K562 (cell line): ENCODE data around the gene TRANK1. TPM values are rescaled to one million over a fixed set of nuclear protein-coding genes. Genes with fewer than 3 reads are reported as not detected.
A peak's percentile ranks its signal among the peaks of the same experiment; 100 is the strongest.

Experiments
- CTBP1 ChIP-seq: fragments of 450-650 bp; IDR thresholded peaks from 2 replicates; pipeline ENCODE4 v1.6.1; 2016; ENCODE audit warnings: borderline replicate concordance
- HDAC3 ChIP-seq: fragments of 450-650 bp; IDR thresholded peaks from 2 replicates; pipeline ENCODE4 v1.6.1; 2018; ENCODE audit warnings: borderline replicate concordance, mild to moderate bottlenecking, moderate library complexity; ENCODE audit not compliant: partially characterized antibody
- HMG20A ChIP-seq: fragments of 450-650 bp; formaldehyde crosslinking; conservative IDR thresholded peaks from 2 replicates; pipeline ENCODE4 v1.4.0; 2020; ENCODE audit warnings: mild to moderate bottlenecking, mixed read lengths
- KLF10 ChIP-seq: fragments of 250-450 bp; sonication (Bioruptor Pico); IDR thresholded peaks from 2 replicates; pipeline ENCODE4 v1.6.1; 2021; ENCODE audit warnings: matching md5 sums
- MEF2A ChIP-seq: IDR thresholded peaks from 2 replicates; pipeline ENCODE4 v1.6.1; 2011; ENCODE audit warnings: low read depth, mild to moderate bottlenecking, low read length, moderate library complexity; ENCODE audit not compliant: control insufficient read depth
- NFE2L1 ChIP-seq: fragments of 450-650 bp; IDR thresholded peaks from 2 replicates; pipeline ENCODE4 v1.6.1; 2016; ENCODE audit warnings: missing genetic modification characterization, low read depth, mild to moderate bottlenecking, missing compliant biosample characterization, moderate library complexity, borderline replicate concordance
- NR2C1 ChIP-seq, 2 experiments: fragments of 450-650 bp; IDR thresholded peaks; 2 replicates each; pipeline ENCODE4 v1.6.1; 2017; ENCODE audit warnings: mild to moderate bottlenecking in 2 of 2, antibody characterized with exemption in 1 of 2, inconsistent platforms in 1 of 2, missing compliant biosample characterization in 1 of 2, missing genetic modification characterization in 1 of 2
- PTRF ChIP-seq: fragments of 450-650 bp; IDR thresholded peaks from 2 replicates; pipeline ENCODE4 v1.6.1; 2016; ENCODE audit warnings: mild to moderate bottlenecking, missing genetic modification characterization, missing compliant biosample characterization
- RBBP5 ChIP-seq: fragments of 200-600 bp; sonication (generic); IDR thresholded peaks from 2 replicates; pipeline ENCODE4 v1.6.1; 2012; ENCODE audit warnings: borderline replicate concordance, mild to moderate bottlenecking, low read length, control low read depth, inconsistent platforms; ENCODE audit not compliant: insufficient read depth, poor library complexity, severe bottlenecking
- RBM15 ChIP-seq: fragments of 200-400 bp; formaldehyde crosslinking; IDR thresholded peaks from 2 replicates; pipeline ENCODE4 v1.6.1; 2018; ENCODE audit warnings: mild to moderate bottlenecking, low read length, moderate library complexity; ENCODE audit not compliant: insufficient read depth
- RFX1 ChIP-seq: fragments of 450-650 bp; IDR thresholded peaks from 2 replicates; pipeline ENCODE4 v1.6.1; 2016; ENCODE audit warnings: mild to moderate bottlenecking, moderate library complexity
- SAFB2 ChIP-seq: fragments of 200-400 bp; formaldehyde crosslinking; IDR thresholded peaks from 2 replicates; pipeline ENCODE4 v1.6.1; 2018; ENCODE audit warnings: borderline replicate concordance, low read length, low read depth, moderate library complexity; ENCODE audit not compliant: severe bottlenecking
- SNIP1 ChIP-seq: fragments of 450-650 bp; IDR thresholded peaks from 2 replicates; pipeline ENCODE4 v1.7.1; 2017; ENCODE audit warnings: low read depth, mild to moderate bottlenecking
- STAT5A ChIP-seq: IDR thresholded peaks from 2 replicates; pipeline ENCODE4 v1.6.1; 2012; ENCODE audit warnings: low read length, inconsistent platforms, borderline replicate concordance
- ZFP30 ChIP-seq: fragments of 250-450 bp; sonication (Bioruptor Pico); IDR thresholded peaks from 2 replicates; pipeline ENCODE4 v1.8.0; 2022; ENCODE audit warnings: moderate library complexity, mild to moderate bottlenecking, inconsistent platforms, borderline replicate concordance
- ZNF444 ChIP-seq: fragments of 250-450 bp; sonication (Bioruptor Pico); IDR thresholded peaks from 2 replicates; pipeline ENCODE4 v1.4.0; 2020; ENCODE audit warnings: mild to moderate bottlenecking, moderate library complexity
- ZNF644 ChIP-seq: fragments of 200-800 bp; sonication (Bioruptor generic); IDR thresholded peaks from 2 replicates; pipeline ENCODE4 v1.6.1; 2016; ENCODE audit warnings: low read depth, missing genetic modification characterization, missing compliant biosample characterization
- polyA plus RNA-seq, 8 experiments: library from polyadenylated mRNA; depleted of rRNA in 4 of 8; stranded (reverse) in 5 of 8; unstranded in 3 of 8; fragments of >200 nt; fragmentation: Nextera tagmentation in 2 of 8; fragmentation: Illumina TruSeq in 1 of 8; extraction: Ambion mirVana in 2 of 8; extraction: Trizol in 1 of 8; gene quantifications; 2 replicates each; pipeline versions ENCODE4 v1.2.1 to v1.2.3, GENCODE V29; 2011 to 2014; ENCODE audit warnings: inconsistent platforms in 1 of 8, missing spikeins in 1 of 8
- total RNA-seq, 7 experiments: library from RNA; depleted of rRNA in 6 of 7; stranded (reverse); fragments of >200 nt in 6 of 7; fragmentation: Illumina TruSeq in 2 of 7; extraction: Trizol in 2 of 7; gene quantifications; 2 replicates each; pipeline versions ENCODE4 v1.2.1 to v1.2.3, GENCODE V29; 2011 to 2021; ENCODE audit warnings: low replicate concordance in 1 of 7
- TF ChIP-seq, protein P1 (sequence below): fragments of 250-450 bp; sonication (Bioruptor Pico); IDR thresholded peaks from 2 replicates; pipeline ENCODE4 v1.6.1; 2021; ENCODE audit warnings: mild to moderate bottlenecking
- TF ChIP-seq, protein P2 (sequence below): sonication (generic); formaldehyde crosslinking; IDR thresholded peaks from 2 replicates; pipeline ENCODE4 v1.8.0; 2022; ENCODE audit warnings: missing genetic modification reagents, mild to moderate bottlenecking, moderate library complexity, borderline replicate concordance
- TF ChIP-seq, protein P3 (sequence below): conservative IDR thresholded peaks from 2 replicates; pipeline ENCODE4 v1.6.1; 2011; ENCODE audit warnings: low read depth, mild to moderate bottlenecking, low read length; ENCODE audit not compliant: control insufficient read depth
- TF ChIP-seq, protein P4 (sequence below), 2 experiments: fragments of 450-650 bp in 1 of 2; sonication (generic) in 1 of 2; formaldehyde crosslinking; conservative IDR thresholded peaks; 2 replicates each; pipeline versions ENCODE4 v1.4.0 to v1.8.1; 2020 to 2022; ENCODE audit warnings: mild to moderate bottlenecking in 1 of 2, missing genetic modification reagents in 1 of 2
- TF ChIP-seq, protein P5 (sequence below): fragments of 450-650 bp; IDR thresholded peaks from 2 replicates; pipeline ENCODE4 v1.6.1; 2016

The TRANK1 gene
- total and polyA plus RNA-seq, 9 of the 15 experiments (the other 6 are each of a cell fraction or from before 2014, with no cell fraction given): 0.41 to 5.3 (median 2.1) TPM

DNA sequence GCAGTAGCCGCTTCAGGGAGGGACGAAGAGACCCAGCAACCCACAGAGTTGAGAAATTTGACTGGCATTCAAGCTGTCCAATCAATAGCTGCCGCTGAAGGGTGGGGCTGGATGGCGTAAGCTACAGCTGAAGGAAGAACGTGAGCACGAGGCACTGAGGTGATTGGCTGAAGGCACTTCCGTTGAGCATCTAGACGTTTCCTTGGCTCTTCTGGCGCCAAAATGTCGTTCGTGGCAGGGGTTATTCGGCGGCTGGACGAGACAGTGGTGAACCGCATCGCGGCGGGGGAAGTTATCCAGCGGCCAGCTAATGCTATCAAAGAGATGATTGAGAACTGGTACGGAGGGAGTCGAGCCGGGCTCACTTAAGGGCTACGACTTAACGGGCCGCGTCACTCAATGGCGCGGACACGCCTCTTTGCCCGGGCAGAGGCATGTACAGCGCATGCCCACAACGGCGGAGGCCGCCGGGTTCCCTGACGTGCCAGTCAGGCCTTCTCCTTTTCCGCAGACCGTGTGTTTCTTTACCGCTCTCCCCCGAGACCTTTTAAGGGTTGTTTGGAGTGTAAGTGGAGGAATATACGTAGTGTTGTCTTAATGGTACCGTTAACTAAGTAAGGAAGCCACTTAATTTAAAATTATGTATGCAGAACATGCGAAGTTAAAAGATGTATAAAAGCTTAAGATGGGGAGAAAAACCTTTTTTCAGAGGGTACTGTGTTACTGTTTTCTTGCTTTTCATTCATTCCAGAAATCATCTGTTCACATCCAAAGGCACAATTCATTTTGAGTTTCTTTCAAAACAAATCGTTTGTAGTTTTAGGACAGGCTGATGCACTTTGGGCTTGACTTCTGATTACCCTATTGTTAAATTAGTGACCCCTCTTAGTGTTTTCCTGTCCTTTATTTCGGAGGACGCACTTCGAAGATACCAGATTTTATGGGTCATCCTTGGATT lies 48.8 kb upstream of the TRANK1 start, which contains the start of gene MLH1 (continued):
- TF ChIP-seq RBBP5 (no peak), RFX1 (peak; percentile 81), SNIP1 (no peak), NFE2L1 (tag) (no peak), HMG20A (CRISPR knock-in tag) (no peak; the same call in 1 of the 2 replicates), HDAC3 (no peak), ZFP30 (no peak), MEF2A (no peak), RBM15 (no peak), PTRF (tag) (no peak), ZNF444 (no peak), ZNF644 (tag) (peak; percentile 0; the same call in 1 of the 2 replicates), CTBP1 (peak; percentile 73), KLF10 (CRISPR knock-in tag) (no peak), NR2C1 (IDR thresholded peaks at IDR 0.05) (peak; percentile 92), NR2C1 (tag; IDR thresholded peaks at IDR 0.05) (peak; percentile 33; the same call in 1 of the 2 replicates), SAFB2 (no peak), STAT5A (no peak; the same call in 1 of the 2 replicates)
- TF ChIP-seq, protein P1, sequence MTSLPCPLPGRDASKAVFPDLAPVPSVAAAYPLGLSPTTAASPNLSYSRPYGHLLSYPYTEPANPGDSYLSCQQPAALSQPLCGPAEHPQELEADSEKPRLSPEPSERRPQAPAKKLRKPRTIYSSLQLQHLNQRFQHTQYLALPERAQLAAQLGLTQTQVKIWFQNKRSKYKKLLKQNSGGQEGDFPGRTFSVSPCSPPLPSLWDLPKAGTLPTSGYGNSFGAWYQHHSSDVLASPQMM: no peak
- TF ChIP-seq, protein P2, sequence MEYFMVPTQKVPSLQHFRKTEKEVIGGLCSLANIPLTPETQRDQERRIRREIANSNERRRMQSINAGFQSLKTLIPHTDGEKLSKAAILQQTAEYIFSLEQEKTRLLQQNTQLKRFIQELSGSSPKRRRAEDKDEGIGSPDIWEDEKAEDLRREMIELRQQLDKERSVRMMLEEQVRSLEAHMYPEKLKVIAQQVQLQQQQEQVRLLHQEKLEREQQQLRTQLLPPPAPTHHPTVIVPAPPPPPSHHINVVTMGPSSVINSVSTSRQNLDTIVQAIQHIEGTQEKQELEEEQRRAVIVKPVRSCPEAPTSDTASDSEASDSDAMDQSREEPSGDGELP (CRISPR knock-in tag): peak; percentile 100
- TF ChIP-seq, protein P3, sequence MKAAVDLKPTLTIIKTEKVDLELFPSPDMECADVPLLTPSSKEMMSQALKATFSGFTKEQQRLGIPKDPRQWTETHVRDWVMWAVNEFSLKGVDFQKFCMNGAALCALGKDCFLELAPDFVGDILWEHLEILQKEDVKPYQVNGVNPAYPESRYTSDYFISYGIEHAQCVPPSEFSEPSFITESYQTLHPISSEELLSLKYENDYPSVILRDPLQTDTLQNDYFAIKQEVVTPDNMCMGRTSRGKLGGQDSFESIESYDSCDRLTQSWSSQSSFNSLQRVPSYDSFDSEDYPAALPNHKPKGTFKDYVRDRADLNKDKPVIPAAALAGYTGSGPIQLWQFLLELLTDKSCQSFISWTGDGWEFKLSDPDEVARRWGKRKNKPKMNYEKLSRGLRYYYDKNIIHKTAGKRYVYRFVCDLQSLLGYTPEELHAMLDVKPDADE: 0 out of 2 replicates have a peak, but pooled peaks have one; percentile 54
- TF ChIP-seq, protein P4, sequence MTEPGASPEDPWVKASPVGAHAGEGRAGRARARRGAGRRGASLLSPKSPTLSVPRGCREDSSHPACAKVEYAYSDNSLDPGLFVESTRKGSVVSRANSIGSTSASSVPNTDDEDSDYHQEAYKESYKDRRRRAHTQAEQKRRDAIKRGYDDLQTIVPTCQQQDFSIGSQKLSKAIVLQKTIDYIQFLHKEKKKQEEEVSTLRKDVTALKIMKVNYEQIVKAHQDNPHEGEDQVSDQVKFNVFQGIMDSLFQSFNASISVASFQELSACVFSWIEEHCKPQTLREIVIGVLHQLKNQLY (CRISPR knock-in tag; conservative IDR thresholded peaks at IDR 0.05): peak; percentile 5 to 66; a peak in 1 of 4 replicates
- TF ChIP-seq, protein P5, sequence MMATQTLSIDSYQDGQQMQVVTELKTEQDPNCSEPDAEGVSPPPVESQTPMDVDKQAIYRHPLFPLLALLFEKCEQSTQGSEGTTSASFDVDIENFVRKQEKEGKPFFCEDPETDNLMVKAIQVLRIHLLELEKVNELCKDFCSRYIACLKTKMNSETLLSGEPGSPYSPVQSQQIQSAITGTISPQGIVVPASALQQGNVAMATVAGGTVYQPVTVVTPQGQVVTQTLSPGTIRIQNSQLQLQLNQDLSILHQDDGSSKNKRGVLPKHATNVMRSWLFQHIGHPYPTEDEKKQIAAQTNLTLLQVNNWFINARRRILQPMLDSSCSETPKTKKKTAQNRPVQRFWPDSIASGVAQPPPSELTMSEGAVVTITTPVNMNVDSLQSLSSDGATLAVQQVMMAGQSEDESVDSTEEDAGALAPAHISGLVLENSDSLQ: peak; percentile 100
